ENCODE data around the gene ADD1.

Gene ADD1

DNA sequence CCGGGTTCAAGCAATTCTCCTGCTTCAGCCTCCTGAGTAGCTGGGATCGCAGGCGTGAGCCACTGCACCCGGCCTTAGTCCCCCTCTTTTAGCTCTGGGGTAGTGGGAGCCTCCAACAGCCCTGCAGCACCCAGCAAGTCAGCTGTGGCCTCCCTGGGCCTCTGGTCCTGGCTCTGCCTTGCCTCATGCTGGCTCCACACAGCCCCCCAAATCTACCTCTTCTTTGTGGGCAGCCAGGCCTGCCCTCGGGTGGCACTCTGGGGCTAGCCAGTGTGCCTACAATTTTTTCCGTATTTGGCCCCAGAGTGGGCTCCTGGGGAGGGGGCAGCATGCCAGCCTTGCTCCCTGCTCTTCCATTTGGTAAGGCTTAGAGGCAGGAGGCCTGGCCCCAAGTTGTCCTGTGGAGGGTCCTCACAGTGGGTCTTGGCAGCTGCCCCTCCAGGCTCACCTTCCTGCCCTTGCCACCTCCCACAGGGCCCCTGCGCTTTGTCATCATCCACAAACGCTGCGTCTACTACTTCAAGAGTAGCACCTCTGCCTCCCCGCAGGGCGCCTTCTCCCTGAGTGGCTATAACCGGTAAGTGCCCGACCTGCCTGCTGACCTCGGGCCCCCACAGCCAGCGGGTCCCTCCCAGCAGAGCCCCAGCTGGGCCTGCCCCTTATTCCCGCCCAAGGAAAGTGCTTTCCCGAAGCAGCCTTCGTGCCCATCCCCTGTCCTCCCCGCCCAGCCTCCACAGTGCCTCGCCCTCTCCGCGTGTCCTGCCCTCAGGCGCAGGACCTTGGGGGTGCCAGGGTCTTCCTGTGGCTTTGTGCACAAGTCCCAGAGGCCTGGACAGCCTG is 21.0 kb upstream of the ADD1 start:
- no peak for DNase-seq

DNA sequence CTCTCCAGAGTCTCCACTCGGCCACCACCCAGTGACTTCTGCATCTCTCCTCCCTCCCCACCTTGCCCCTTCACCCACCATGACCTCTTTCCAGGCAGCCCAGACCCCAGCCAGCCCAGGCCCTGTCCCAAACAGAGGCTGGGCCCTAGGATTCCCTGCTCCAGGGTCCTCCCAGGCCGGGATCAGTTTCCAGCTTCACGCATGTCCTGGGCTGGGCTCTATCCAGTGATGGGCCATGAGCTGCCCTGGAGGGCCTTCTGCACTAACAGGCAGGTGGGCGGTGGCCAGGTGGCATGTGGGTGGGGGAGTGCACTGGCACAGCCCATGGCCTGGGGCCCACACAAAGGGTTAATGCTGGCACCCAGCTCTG is 20.4 kb upstream of the ADD1 start:
- DNase-seq: no peak

DNA sequence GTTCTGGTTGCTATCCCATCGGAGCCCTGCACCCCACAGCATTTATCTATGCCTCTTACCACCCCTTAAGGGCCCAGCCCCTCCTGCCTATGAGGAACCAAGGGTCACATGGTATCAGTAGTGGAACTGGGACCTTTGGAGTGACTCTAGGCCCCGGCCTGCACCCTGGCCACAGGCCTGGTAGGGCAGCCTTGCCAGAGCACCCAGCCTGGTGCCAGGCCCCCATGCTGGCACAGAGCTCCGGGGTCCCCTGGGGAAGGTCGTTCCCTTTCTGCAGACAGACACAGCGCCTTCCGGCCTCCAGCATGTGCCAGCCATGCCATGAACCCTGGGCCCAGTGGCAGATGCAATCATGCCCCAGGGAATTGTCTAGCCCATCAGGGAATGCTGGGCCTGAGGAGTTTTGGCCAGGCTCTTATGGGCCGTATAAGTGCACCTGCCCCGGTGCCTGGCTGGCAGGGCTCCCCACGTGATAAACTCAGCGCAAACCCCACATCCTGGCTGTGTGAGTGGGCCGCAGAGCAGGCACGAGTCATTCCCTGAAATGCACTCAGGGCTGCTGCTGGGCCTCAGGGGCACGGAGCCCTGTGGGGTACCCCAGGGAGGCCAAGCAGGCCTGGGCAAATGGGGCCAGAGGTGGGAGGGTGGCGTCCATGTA is 19.8 kb upstream of the ADD1 start:
- DNase-seq: no peak

DNA sequence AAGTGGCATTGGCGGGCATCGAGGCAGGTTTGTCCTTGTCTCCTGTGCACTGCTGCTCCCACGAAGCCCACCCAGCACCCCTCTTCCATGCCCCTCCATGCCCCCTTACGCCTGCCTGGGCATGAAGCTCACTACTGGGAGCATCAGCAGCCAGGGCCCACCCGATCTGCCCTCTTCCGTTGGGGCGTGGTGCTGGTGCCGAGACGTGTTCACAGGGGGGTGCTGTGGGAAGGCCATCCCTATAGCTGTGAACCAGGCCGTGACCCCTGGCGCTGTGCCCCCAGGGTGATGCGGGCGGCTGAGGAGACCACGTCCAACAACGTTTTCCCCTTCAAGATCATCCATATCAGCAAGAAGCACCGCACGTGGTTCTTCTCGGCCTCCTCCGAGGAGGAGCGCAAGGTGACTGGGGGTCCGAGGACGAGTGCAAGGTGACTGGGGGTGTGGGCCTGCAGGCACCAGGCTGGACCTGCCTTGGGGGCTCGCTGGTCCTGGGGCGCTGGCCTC is 19.3 kb upstream of the ADD1 start:
- DNase-seq: no peak

DNA sequence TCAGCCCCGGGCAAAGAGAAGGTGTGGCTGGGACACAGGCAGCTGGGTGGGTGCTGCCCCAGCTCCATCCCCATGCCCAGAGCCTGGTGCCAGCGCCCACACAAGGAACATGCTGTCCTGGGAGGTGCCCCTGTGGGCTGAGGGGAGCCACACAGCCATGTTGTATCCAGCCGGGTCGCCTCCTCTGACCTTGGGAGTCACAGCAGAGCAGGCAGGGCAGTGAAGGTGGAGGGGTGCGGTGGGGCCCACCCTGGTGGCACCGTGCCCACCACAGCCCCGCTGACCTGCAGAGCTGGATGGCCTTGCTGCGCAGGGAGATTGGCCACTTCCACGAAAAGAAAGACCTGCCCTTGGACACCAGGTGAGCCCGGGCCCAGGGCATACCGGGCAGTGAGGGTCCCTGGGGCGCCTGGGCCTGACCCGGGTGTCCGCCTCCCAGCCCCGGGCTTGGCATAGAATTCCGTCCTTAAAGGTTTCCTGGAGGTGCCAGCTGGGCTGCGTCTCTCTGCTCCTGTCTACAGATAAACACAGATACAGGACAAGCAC is 18.7 kb upstream of the ADD1 start:
- DNase-seq: no peak

DNA sequence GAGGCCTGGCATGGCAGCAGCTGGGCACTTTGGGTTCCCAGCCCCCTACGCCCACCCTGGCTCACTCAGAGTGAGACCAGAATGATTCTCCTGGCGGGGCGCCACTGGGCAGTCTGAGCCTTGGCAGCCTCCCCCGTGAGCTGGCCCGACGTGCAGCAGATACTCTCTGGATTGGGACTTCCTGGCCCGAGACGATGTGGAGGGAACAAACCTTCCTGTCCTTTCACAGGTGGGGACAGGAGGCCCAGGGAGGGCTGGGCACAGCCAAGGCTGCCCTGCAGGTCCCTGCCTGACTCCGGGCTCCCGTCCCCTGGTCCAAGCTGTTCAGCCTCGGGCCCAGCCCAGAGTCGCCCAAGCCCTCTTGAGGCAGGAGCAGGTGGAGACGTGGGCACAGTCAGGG is 17.9 kb upstream of the ADD1 start:
- DNase-seq: no peak

DNA sequence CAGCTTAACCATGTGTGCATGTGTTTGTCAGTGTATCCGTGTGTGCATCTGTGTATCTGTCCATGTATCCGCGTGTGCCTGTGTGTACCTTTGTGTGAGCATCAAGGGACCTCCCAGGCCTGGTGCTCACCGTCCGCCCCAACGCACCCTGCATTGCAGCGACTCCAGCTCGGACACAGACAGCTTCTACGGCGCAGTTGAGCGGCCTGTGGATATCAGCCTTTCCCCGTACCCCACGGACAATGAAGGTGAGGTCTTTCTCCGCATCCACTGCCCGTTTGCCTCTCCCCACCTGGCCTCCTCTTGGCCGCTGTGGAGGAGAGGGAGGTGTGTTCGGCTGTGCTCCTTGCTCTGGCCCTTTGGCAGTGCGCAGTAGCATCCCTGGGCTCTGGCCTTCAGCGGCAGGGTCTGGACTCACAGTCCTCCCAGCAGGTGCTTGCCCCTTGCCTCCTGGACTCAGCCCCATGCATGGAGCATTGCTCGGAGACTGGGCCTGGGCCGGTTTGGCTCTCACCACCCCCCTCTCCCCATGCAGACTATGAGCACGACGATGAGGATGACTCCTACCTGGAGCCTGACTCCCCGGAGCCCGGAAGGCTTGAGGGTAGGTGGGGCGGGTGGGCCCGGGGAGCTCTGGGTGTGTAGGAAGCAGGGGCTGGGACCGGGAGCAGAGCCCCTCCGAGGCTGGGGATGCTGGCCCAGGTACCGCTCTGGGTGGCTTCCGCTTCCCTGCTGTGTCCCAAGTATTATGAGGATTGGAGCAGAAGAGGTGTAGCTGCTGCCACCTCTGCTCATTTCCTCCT is 16.4 kb upstream of the ADD1 start:
- DNase-seq: no peak

DNA sequence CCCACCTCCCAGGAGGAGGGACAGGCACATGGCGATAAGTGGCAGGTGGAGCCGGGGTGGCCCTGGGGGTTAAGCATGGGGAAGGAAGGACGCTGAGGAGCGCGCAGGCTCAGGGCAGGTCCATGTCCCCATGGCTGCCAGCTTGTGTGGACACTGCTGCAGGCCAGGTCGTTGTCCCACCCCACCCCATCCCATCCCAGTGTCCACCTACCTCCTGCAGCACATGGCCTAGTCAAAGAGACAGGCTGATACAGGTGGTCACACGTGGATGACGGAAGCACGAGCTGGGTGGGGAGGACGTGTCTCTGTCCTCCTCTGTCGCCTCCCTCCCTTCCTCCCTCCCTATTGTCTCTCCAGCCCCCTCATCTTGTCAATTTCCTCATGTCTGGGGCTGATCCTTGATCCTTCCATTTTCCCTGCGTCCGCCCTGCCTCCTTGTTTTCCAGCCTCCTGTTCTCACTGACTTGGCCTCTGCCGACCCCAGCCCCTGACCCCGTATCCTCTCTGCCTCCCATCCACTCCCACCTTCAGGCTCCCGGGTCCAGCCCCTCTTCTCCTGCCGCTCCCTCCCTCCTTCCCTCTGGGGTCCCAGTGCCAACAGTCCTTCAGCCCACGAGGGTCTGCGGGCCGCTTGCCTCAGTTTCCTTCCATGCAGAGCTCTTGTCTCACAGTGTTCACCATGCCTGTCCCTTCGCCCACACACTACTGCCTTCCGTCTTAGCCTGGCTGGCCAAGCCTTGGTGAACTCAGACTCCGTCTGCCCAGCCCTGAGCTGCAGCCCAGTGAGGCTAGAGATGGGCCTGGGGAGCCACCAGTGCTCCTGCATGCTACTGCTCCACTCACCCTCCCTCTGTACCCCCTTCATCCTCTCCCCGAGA is 15.5 kb upstream of the ADD1 start:
- DNase-seq: no peak

DNA sequence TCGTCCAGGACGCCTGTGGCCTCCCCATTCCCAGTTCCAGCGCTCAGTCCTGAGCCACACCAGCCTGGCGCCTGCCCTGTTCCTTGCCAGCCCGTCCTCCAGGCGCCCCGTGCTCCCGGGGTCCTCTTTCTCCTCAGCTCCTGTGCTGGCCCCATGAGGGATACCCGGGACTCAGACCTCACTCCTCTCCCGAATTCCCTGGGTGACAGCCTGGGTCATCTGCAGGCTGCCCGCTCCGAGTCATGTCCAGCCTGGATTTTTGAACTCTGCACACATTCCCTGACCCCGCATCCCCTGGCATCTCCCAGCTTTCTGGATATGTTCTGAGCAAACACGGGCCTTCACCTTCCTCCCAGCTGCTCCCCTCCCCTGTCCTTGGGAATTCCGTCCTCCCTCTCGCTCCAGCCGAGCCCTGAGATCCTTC is 14.9 kb upstream of the ADD1 start:
- DNase-seq: no peak

DNA sequence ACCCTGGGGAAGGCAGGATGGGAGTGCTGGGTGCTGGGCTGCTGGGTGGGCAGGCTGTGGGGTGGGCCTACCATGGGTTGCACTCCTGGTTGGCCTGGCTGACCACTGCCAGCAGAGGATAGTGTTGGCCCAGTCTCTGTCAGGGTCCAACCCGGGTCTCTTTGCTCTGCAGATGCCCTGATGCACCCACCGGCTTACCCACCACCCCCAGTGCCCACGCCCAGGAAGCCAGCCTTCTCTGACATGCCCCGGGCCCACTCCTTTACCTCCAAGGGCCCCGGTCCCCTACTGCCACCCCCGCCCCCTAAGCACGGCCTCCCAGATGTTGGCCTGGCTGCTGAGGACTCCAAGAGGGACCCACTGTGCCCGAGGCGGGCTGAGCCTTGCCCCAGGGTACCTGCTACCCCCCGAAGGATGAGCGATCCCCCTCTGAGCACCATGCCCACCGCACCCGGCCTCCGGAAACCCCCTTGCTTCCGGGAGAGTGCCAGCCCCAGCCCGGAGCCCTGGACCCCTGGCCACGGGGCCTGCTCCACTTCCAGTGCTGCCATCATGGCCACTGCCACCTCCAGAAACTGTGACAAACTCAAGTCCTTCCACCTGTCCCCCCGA is 14.2 kb upstream of the ADD1 start:
- DNase-seq: no peak

DNA sequence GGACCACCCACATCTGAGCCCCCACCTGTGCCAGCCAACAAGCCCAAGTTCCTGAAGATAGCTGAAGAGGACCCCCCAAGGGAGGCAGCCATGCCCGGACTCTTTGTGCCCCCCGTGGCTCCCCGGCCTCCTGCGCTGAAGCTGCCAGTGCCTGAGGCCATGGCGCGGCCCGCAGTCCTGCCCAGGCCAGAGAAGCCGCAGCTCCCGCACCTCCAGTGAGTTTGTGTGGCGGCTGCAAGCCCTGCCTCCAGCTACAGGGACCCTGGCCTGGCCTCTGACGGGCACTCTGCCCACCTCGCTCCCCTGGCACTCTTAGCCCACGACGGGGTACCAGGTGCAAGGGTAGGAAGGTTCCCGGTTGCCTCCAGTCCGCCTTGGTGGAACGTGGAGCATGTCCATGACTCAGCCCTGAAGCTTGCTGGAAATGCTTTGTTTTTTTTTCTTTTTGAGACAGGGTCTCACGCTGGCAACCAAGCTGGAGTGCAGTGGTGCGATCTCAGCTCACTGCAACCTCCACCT is 13.7 kb upstream of the ADD1 start:
- no peak for DNase-seq

DNA sequence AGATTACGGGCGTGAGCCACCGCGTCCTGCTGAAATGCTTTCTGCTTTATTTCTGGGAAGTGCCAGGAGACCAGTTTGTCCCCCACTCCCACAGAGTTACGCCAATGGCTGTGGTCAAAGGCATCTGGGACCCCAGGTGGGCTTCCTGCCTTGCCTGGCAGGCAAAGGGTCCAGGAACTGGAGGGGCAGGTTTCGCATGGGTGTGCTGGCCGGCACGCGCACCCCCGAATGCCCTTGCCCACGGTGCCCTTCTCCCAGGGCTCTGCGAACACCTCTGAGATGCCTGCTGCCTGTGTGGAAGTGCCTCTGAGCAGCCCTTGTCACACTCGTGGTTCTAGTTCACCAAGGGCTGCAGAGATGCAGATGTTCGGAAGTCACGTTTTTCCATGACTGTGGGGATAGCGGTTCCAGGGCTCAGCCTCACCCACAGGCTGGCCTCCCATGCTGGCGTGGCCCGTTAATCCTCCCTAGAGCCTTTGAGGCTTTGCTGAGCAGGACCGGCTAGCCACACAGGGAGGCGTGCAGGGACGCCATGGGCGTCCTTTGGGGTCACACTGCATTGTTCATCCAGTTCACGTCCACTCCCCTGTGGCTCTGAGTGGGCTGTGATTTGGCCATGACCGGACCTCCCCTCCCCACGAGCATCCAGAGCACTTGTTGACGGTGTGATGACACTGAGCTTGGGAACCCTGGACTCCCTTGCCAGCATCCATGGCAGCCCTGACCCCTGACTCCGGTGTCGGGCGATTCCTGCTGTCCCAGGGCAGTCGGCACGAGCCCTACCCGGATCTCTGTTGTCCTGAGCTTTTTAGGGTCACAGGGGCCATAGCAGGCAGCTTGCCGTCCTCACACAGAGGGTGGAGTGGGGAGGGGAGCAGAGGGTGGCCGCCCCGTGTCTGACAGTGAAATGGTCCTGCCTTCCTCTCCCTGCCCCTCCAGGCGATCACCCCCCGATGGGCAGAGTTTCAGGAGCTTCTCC is 12.7 kb upstream of the ADD1 start:
- DNase-seq: no peak

DNA sequence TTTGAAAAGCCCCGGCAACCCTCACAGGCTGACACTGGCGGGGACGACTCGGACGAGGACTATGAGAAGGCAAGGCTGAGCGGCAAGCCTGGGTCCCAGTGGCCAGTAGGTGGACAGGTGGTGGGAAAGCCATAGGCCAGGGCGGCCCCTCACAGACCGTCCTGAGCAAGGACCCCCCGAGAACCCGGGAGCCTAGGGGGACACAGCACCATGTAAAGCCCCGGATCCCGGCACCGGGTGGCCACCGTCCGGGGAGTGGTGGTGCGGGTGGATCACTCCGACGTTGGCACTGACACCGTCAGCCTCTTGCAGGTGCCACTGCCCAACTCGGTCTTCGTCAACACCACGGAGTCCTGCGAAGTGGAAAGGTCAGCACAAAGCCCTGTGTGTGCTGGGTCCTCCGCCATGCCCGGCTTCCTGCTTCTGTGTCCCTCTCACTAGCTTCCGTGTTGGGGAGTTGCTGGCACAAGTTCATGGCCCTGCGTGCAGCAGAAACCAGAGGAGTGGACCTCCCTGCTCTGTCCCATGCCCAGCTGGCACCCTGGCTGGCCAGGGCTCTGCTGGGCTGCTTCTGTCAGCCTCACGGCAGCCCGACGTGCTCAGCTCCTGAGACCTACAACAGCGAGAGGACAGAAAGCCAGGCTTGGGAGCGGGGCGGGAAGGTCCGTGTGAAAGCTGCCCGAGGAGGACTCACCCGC is 11.9 kb upstream of the ADD1 start:
- no peak for DNase-seq

DNA sequence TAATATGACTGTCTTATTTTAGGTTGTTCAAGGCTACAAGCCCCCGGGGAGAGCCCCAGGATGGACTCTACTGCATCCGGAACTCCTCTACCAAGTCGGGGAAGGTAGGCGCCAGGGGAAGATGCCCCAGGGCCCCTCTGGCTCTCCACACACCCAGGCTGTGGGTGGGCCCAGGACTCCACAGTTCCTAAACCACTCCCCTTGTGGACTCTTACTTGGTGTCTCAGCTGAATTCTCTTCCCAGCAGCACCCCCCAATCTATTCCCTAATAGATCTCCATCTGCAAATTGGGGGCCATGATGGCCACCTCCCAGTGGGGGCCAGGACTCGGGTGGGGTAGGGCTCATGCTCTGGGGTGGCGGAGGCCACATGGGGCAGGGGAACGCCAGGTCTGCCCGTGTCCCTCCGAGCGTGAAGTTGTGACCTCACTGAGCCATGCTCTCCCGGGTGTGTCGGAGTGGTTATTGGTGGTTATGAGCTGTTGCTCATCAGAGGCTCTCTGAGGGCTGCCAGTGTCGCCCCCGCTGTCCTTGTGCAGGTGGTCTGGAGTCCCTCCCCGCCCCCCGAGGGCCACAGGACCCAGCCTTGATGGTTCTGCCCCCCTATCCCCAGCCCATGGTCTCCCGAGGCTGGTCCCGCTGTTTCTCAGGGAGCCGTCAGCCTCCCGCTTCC is 11.2 kb upstream of the ADD1 start:
- no peak for DNase-seq

DNA sequence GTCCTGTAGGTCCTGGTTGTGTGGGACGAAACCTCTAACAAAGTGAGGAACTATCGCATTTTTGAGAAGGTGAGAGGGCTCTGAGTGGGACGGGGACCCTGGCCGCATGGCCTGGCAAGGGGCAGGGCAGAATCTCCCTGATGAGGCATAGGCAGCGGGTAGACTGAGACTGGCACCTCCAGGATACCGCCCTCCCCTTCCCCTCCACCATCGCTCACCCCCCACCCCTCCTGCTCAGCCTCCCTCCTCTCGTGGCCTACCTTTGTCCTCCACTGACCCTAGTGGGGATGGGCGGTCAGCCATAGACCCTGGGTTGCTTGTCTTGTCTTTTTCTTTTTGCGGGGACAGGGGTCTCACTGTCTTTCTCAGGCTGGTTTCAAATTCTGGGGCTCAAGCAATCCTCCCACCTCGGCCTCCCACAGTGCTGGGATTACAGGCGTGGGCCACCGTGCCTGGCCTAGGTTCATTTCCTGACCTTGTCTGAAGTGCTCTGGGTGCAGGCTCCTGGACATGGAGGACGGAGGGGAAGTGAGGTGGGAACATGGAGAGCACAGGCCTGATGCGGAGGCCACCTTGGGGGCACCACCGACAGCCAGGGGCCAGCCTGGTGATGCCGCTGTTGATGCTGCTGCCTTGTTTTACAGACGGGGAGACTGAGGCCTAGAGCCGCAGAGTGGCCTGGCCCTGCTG is 10.5 kb upstream of the ADD1 start:
- DNase-seq: no peak

DNA sequence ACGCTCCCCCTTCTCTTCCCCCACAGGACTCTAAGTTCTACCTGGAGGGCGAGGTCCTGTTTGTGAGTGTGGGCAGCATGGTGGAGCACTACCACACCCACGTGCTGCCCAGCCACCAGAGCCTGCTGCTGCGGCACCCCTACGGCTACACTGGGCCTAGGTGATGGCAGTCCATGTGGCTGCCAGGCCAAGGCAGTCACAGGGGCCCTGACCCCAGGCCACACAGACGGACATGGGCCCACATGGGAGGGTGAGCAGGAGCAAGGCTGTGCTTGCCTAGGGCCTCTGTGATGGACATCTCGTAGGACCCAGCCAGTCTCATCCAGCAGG is 10.0 kb upstream of the ADD1 start:
- no peak for DNase-seq

DNA sequence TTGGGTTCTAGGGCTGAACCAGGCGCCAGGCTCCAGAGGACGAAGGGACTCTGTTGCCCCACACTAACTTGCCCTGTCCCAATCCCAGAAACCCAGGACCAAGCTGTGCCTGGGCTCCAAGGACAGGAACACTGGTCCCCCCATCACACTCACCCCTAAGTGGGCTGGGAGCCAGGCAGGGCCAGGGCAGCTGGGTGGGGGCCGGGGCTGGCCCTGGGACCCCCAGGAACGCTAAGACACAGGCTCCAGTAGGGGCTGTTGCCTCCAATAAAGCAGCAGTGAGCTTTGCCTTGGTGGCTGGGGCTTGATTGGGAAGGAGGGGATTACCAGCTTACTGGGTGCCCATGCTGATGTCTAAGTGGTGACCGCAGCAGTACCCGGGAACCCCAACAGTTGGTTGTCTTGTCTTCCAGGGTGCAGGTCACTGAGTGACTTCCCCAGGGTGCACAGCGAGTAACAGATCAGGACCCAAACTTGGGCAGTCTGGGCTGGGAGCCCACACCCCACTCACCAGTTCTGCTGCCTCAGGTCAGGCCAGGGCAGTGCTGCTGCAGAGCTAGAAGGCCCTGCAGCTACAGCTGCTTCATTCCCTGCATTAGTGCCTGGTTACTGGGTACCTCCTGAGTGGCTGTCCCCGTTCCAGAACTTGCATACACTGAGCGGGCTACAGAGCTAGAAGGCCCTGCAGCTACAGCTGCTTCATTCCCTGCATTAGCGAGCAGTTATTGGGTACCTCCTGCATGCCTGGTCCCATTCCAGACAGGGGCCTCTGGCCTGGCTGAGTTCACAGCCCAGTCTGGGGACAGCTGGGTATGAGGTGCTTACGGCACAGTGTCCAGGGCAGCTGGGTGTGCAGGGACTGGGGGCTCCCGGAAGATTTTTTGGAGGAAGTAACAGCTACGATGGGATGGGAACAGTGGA is 9.4 kb upstream of the ADD1 start:
- no peak for DNase-seq

DNA sequence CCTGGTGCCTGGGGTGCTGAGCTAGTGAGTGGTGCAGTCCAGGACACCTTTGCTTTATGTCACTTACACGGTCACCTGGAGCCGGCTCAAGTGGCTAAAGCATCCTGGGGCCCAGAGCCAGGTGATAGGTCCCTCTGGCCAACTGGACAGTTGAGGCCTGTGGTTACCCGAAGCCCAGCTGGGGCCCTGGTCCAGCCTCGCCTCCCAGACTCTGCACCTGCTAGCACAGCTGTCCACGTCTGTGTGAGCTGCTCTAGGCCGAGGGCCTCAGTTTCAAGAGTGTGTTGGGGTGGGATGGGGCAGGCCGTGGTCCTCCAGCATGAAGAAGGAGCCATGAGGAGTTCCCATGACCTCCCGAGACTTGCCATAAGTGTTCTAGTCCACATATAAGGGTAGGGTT is 7.7 kb upstream of the ADD1 start:
- DNase-seq: no peak
